ENCODE data around the gene PAF1.

The PAF1 gene

GRCh38 chr19:39390751-39391437 lies at the start of gene PAF1, which contains the start of gene MED29:
PAF1 (minus strand) TSS chr19:39391106; CDS start chr19:39390864, 242 bp downstream.
MED29 (plus strand) TSS chr19:39391378; CDS start chr19:39391423, 45 bp downstream.
- peak; percentile 100 for DNase-seq (ENCODE audit: low spot score)

GRCh38 chr19:39438270-39438934 lies 47.5 kb upstream of the PAF1 start:
- no peak for DNase-seq (ENCODE audit: low spot score)

- DNase-seq (ENCODE audit: low spot score) = no peak
Observed at GRCh38 chr19:39436350-39436716, 45.4 kb upstream of the PAF1 start.

DNA sequence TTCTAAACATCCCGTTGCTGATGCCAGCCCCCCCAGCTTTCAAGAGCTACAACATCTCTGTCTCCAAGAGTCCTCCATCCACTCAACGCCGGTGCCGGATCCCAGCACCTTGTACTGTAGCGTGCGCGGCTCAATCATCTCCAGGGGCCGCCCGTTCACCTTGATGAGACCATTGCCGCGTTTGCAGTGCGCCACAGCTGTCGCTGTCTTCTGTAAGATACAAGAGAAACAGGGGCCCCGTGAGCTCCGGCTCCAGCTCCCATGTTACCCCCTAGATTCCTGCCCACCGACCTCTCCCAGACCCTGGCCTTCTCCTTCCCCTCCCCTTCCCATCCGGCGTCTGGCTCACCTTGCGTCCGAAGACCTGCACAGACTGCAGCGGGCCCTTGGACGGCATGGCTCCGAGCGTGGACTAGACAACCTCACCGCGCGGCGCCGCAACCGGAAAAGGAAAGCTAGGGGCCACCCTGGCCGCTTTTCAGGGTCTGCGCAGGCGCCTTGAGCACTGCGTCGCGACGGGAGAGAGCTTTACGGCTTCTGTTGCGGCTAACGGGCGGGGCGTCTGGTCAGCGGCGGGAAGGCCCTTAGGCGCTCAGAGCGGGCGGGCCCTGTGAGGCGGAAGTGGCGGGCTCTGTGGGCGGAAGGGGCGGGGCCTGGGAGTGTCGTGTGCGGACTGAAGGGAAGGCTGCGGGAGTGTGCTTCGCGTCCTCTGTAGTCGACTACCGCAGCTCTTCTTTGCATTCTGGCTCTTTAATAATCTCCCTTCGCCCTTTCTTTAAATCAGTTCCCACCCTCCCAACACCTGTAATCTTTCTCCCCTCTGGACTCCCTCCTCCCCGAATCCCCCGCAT lies 44.8 kb upstream of the PAF1 start, which contains the start of gene RPS16:
Gene RPS16, minus strand, starts transcription at position 451 of the 851 bp plus-strand sequence. Its CDS starts 54 bp downstream, at position 397.
- peak; percentile 99 for DNase-seq (ENCODE audit: low spot score)

DNA sequence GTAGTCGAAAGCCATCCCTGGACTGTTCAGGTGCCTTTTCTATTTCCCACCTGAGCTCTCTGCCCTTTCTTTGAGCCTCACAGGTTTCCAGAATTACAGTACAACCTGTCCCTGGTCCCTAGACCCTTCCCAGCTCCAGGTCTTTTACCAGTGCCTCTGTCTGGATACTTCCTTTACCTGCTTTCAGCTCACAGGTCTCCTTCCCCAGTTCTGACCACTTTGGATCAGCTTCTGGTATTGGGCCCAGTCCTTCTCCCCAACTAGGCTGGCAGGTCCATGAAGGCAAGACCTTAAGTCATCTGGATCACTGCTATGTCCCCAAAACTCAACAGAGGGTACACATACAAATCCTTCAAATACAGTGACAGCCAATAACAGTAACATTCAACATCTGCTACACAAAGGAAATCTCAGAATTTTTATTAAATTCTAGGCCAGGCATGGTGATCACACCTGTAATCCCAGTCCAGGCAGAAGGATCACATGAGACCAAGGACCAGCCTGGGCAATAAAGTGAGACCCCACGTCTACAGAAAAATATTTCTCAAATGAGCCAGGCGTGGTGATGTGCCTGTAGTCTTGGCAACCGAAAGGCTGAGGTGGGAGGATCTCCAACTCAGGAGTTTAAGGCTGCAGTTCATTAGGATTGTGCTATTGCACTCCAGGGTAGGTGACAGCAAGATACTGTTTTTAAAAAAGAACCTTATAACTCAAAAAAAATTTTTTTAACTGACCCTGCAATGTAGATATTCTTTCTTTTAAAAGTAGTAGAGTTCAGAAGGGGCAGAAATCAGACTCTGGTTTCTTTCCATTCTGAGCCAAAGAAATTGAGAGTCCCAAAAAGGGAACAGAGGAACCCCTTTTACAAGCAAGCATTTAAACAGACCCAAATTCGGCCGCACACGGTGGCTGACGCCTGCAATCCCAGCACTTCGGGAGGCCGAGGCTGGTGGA lies 43.5 kb upstream of the PAF1 start:
- DNase-seq (ENCODE audit: low spot score) = no peak

DNA sequence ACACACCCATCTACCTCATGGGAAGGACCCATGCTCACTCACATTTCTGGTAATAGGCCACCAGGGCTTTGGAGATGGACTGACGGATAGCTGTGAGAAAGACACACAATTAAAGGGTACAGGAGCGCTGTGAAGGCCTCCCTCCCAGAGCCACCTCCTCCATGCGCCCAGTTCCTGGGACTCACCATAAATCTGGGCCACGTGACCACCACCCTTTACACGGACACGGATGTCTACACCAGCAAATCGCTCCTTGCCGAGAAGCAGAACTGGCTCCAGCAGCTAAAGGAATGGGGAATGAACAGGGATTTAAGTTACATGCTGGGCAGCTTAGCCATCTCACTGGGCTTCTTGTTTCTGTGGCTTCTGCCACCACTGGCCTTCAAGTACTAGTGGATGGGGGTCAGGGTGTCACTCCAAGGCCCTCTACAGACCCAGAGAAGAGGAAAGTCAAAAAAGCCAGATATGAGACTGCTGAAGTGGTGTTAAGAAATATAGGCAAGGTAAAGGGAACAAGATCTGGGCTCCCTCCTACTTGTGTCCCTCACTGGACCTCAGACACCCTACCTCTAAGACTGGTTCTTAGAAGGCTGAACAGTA lies 42.7 kb upstream of the PAF1 start:
- DNase-seq (ENCODE audit: low spot score) = no peak

DNA sequence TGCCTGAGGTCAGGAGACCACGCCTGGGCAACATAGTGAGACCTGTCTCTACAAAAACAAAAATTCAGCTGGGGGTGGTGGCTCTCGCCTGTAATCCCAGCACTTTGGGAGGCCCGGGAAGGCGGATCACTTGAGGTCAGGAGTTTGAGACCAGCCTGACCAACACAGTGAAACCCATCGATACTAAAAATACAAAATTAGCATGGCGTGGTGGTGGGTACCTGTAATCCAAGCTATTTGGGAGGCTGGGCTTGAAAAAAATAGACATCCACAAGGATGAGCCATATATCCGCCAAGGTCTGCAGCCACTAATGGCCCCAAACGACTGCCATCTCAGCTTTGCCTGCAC lies 41.7 kb upstream of the PAF1 start:
- no peak for DNase-seq (ENCODE audit: low spot score)

GRCh38 chr19:39430675-39431593 lies 40.0 kb upstream of the PAF1 start:
- DNase-seq (ENCODE audit: low spot score) = peak; percentile 91

DNA sequence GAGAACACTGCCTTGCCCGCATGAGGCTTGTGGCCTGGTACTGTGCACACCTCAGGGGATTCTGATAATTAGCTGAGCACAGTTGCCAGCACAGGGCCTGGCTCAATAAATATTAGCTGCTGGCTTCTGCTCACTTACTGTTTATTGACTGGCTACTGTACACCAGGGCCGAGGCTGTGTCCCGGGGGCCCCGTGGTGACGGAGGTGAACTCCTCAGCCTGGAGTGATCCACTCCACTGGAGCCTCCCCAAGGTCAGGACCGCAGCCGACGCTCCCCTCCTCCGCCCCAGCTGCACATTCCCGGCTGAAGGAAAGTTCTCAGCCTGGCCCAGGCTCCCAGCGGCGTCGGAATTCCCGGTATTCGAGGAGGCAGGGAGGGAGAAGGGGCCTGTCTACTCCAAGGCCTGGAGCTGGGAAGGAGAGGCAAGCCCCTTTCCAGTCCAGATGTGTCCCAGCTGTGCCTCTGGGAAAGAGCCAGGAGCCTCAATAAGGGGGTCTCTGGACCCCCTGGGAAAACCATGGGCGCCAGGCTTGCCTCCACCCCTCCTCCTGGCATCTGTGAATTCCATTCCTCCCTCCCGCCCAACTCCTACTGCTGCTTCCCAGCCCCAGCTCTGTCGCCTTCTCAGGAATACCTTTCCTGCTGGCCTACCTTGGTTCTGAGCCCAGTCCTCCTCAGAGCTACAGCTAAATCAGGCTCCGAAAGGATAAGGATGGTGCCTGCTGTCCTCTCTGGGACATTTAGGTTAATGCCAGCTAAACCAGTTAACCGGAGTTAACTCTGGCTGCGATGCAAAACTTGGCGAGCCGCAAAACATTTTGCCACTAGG lies 37.6 kb upstream of the PAF1 start:
- DNase-seq (ENCODE audit: low spot score) = no peak

DNA sequence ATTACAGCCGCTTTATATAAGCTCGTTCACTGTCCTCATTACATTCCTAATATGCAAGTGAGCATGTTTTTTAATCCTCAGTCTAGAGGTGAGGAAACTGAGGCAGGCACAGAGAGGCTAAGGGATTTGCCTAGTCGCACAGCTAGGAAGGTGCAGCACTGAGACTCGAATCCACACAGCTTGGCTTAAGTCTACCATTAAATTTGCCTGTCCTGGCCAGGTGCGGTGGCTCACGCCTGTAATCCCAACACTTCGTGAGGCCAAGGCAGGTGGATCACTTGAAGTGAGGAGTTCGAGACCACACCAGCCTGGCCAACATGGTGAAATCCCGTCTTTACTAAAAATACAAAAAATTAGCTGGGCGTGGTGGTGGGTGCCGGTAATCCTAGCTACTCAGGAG lies 36.8 kb upstream of the PAF1 start:
- no peak for DNase-seq (ENCODE audit: low spot score)

GRCh38 chr19:39426170-39426569 lies 35.3 kb upstream of the PAF1 start:
- DNase-seq (ENCODE audit: low spot score) = no peak

DNA sequence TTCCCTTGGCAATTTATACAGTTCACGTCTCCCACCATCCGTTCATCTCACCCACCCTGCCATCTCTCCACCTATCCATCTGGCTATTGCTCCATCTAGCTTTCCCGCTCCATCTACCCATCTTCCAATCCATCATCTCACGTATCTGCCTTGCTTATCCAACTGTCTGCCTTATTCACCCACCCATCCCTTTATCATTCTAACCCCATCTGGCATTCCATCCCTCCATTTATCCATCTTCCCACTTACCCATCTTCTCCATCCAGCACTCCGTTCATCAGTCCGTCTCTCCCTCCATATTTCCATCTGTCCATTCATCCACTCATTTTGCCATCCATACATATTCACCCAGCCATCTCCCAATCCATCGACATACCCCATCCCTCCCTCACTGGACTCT lies 34.8 kb upstream of the PAF1 start:
- DNase-seq (ENCODE audit: low spot score) = no peak

- no peak for DNase-seq (ENCODE audit: low spot score)
Observed at GRCh38 chr19:39424934-39425333, 34.0 kb upstream of the PAF1 start.

DNA sequence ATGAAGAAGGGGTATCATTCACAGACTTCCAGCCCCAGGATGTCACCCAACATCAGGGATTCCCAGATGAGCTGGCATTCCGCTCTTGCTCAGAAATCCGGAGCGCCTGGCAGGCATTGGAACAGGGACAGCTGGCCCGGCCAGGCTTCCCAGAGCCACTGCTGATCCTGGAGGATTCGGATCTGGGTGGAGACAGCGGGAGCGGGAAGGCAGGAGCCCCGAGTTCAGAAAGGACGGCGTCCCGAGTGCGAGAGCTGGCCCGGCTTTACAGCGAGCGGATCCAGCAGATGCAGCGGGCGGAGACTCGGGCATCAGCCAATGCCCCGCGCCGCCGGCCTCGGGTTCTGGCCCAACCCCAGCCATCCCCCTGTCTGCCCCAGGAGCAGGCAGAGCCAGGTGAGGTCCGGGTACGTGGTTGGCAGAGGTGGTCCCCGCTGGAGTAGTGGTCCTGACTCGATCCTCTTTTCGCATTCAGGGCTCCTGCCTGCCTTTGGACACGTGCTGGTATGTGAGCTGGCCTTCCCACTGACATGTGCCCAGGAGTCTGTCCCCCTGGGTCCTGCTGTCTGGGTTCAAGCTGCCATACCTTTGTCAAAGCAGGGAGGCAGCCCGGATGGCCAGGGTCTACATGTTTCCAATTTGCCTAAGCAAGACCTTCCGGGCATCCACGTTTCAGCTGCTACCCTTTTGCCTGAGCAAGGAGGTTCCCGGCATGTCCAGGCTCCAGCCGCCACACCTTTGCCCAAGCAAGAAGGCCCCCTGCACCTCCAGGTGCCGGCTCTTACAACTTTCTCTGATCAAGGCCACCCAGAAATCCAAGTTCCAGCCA lies 32.6 kb upstream of the PAF1 start:
- no peak for DNase-seq (ENCODE audit: low spot score)

DNA sequence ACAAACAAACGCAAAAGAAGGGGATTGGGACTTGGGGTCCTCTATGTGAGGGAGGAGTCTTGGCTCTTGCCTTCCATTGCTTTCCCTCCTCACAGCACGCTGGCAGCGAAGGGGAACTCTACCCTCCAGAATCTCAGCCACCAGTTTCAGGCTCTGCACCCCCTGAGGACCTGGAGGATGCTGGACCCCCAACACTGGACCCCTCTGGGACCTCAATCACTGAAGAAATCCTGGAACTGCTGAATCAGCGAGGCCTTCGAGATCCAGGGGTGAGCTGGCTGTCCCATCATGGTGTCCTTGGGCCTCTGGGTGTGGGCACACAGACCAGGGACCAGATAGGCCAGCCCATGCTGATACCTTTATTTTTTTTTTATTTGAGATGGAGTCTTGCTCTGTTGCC lies 31.1 kb upstream of the PAF1 start:
- no peak for DNase-seq (ENCODE audit: low spot score)

DNA sequence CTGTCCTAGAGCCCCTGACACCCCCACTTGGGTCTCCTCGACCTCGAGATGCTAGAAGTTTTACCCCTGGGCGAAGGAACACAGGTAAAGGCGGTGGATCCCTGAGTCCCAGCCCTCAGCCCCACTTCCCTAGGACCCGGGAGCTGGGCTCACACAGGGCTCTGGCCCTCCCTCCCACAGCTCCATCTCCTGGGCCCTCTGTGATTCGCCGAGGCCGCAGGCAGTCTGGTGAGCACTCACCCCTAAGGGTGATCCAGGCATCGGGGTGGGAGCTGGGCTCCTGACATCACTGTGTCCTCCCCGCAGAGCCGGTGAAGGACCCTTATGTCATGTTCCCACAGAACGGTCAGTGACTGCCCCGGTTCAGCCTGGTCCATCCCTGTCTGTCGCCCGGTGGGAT lies 29.9 kb upstream of the PAF1 start:
- no peak for DNase-seq (ENCODE audit: low spot score)

DNA sequence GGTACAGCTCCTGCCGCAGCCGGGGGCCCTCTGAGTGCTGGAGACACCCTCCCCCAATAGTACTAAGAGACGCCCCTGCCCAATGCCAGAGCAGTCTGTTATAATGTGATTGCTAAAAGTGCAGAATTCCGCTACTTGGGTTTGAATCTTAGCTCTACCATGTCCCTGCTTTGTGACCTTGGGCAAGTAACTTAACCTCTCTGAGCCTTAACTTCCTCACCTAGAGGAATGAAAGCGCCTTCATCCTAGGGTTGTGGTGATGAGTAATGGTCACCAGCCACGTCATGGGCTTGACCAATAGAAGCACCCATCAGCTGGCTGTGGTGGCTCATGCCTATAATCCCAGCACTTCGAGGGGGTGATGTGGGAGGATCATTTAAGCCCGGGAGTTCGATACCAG lies 28.1 kb upstream of the PAF1 start:
- no peak for DNase-seq (ENCODE audit: low spot score)

GRCh38 chr19:39417463-39418181 lies 26.7 kb upstream of the PAF1 start:
- DNase-seq (ENCODE audit: low spot score) = no peak

Measured in activated CD4-positive, alpha-beta T cell treated with anti-CD3 and anti-CD28 coated beads, Interleukin-2, Interleukin-4, amounts not matched to agents 100 ng/mL and 50 ng/mL, durations not matched to agents 16 hours and 8 hours (primary cell).